Measurements from ENCODE around the gene ACRV1. TPM values are rescaled to one million over a fixed set of nuclear protein-coding genes. Genes with fewer than 3 reads are reported as not detected.

Gene ACRV1
- total RNA-seq, 1 donor from 2014 or later, result 0.20 TPM

DNA sequence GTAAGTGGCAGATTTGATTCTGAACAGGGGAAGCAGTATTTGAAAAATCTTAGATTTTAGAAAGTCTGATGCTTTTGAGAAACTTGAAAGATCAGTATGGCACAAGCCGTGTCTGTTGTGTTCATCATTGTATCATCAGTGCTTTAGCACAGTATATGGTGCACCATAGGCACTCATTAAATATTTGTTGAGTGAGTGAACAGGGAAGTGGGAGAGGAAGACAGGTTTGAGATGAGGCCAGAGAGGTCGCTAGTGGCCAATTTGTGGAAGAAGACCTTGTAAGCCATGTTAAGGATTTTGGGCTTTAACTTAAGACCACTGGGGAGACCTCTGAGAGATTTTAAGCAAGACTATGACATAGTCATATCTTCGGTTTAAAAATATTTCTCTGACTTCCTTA, 42.8 kb downstream of the ACRV1 start:
- Mint-ChIP-seq H3K4me3 (ENCODE audit: unreplicated experiment) (no peak overlapping the region), H3K27me3 (ENCODE audit: low read depth) (no peaks in the 10 kb centered on the region), H3K4me1 (ENCODE audit: low read depth) (no peaks in the 10 kb centered on the region), H3K36me3 (ENCODE audit: low read depth) (peaks cover 21% of the 10 kb centered on the region), H3K27ac (ENCODE audit: unreplicated experiment) (no peak overlapping the region), H3K9me3 (ENCODE audit: low read depth) (no peaks in the 10 kb centered on the region)
- TF ChIP-seq, protein P1, sequence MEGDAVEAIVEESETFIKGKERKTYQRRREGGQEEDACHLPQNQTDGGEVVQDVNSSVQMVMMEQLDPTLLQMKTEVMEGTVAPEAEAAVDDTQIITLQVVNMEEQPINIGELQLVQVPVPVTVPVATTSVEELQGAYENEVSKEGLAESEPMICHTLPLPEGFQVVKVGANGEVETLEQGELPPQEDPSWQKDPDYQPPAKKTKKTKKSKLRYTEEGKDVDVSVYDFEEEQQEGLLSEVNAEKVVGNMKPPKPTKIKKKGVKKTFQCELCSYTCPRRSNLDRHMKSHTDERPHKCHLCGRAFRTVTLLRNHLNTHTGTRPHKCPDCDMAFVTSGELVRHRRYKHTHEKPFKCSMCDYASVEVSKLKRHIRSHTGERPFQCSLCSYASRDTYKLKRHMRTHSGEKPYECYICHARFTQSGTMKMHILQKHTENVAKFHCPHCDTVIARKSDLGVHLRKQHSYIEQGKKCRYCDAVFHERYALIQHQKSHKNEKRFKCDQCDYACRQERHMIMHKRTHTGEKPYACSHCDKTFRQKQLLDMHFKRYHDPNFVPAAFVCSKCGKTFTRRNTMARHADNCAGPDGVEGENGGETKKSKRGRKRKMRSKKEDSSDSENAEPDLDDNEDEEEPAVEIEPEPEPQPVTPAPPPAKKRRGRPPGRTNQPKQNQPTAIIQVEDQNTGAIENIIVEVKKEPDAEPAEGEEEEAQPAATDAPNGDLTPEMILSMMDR (IDR thresholded peaks at IDR 0.05), result no peak
- no peak for DNase-seq (ENCODE audit: low spot score)

DNA sequence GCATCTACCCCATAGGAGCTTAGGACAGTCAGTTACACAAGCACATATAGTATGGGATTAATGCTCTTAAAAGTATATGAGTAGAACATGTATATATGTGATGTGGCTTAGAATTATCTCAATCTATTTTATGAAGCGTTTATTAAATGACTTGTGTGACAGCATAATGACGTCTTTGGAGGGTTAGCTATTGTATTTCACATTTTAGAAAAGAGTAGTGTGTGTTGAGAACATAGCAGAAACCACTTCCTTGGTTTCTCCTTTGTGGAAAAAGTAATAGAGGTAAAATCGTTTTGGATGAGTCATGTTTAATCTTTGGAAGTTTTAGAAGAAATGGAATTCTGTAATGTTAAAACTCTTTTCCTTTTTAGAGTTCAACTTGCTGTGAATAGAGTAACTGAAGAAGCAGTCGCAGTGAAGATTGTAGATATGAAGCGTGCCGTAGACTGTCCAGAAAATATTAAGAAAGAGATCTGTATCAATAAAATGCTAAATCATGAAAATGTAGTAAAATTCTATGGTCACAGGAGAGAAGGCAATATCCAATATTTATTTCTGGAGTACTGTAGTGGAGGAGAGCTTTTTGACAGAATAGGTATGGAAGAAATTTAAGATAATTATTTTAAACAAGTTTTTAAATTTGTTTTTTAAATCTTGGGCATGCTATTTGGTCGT, 53.3 kb downstream of the ACRV1 start:
- peak overlapping the region; percentile 88 for H3K27ac Mint-ChIP-seq (ENCODE audit: unreplicated experiment)
- no peak for DNase-seq (ENCODE audit: low spot score)
- no peaks in the 10 kb centered on the region for H3K9me3 Mint-ChIP-seq (ENCODE audit: low read depth)
- peaks cover 35% of the 10 kb centered on the region for H3K4me1 Mint-ChIP-seq (ENCODE audit: low read depth)
- peak overlapping the region; percentile 84 for H3K4me3 Mint-ChIP-seq (ENCODE audit: unreplicated experiment)
- H3K36me3 Mint-ChIP-seq (ENCODE audit: low read depth), result peaks cover 5% of the 10 kb centered on the region
- TF ChIP-seq, protein P1 (IDR thresholded peaks at IDR 0.05), result no peak
- no peaks in the 10 kb centered on the region for H3K27me3 Mint-ChIP-seq (ENCODE audit: low read depth)

DNA sequence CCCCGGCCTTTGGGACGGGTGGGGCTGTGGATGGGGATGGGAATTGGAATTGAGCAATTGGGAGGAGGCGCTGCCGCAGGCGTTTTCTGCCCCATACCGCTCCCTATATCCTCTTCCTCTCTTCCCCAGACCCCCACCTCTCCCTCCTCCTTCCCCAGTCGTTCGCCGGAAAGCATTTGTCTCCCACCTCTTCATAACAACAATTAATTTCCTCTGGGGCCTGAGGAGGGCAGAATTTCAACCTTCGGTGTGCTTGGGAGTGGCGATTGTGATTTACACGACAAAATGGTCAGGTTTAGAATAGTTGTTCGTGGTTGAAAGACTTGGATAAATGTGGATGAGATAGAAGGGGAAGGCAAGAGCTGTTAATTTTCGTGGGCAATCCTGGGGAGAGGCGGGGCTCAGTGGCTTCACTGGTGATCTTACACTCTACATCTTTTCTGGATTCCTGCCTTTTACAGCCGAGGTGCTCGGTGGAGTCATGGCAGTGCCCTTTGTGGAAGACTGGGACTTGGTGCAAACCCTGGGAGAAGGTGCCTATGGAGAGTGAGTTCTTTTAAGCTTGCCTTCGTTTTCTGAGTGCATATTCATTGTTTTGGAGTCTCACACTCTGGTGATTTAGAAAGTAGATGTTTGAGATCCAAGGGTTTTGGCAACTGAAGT, 54.2 kb downstream of the ACRV1 start:
- H3K27me3 Mint-ChIP-seq (ENCODE audit: low read depth), result no peaks in the 10 kb centered on the region
- H3K9me3 Mint-ChIP-seq (ENCODE audit: low read depth), result no peaks in the 10 kb centered on the region
- peaks cover 45% of the 10 kb centered on the region for H3K4me1 Mint-ChIP-seq (ENCODE audit: low read depth)
- peaks cover 4% of the 10 kb centered on the region for H3K36me3 Mint-ChIP-seq (ENCODE audit: low read depth)
- no peak for DNase-seq (ENCODE audit: low spot score)
- peak overlapping the region; percentile 88 for H3K27ac Mint-ChIP-seq (ENCODE audit: unreplicated experiment)
- TF ChIP-seq, protein P1 (IDR thresholded peaks at IDR 0.05), result peak; percentile 75
- H3K4me3 Mint-ChIP-seq (ENCODE audit: unreplicated experiment), result peak overlapping the region; percentile 84

DNA sequence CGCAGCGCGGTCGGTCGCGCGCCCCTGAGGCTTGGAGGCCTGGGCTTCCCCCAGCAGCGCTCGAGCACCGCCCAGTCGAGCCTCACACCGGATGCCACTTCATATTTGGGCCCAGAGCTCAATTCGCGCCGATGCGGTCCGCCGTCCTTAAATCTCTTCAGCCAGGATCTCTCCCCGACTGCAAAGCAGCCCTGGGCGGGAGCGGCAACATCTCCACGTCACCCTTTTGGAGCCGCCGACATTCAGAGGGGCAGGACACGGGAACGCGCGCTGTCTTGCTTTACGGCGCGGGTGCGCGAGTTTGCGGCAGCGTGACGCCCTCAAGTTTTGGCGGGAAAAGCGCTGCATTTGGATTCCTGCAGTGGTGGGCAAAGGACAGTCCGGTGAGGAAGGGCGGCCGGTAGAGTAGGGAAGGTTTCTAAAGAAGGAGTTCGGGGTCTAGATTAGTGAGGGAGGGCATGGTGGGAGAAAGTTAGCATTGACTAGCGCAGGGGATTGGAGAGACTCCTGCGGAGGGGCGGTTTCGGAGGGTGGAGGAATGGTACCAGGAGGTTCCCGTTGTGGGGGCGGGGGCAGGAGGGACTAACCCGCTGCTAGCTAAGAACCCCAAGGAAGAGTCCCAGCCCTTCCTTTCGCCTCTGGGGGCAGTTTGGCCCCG, 54.9 kb downstream of the ACRV1 start:
- H3K27me3 Mint-ChIP-seq (ENCODE audit: low read depth), result no peaks in the 10 kb centered on the region
- H3K4me3 Mint-ChIP-seq (ENCODE audit: unreplicated experiment), result peak overlapping the region; percentile 84
- no peaks in the 10 kb centered on the region for H3K9me3 Mint-ChIP-seq (ENCODE audit: low read depth)
- H3K4me1 Mint-ChIP-seq (ENCODE audit: low read depth), result peaks cover 49% of the 10 kb centered on the region
- TF ChIP-seq, protein P1 (IDR thresholded peaks at IDR 0.05), result no peak
- DNase-seq (ENCODE audit: low spot score), result peak; percentile 93
- peak overlapping the region; percentile 88 for H3K27ac Mint-ChIP-seq (ENCODE audit: unreplicated experiment)
- peaks cover 3% of the 10 kb centered on the region for H3K36me3 Mint-ChIP-seq (ENCODE audit: low read depth)

DNA sequence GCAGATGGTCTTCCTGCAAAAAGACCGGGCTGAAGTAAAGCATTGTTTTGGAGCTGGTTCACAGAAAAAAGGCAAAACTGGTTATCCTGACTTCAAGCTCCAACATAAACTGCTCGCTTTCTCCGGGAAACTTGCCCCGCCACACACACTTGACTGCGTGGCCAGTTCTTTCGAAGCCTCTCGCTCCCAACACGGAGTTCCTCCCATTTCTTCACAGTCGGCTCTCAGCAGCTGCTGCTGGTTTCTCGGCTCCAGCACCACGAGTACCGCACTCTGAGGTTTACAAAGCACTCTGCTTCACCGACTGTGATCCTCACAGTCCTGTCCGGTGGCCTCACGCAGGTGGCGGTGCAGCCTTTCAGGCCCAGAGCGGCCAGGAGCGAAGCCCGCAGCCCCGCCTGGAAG, 55.4 kb downstream of the ACRV1 start:
- peak; percentile 89 for DNase-seq (ENCODE audit: low spot score)
- H3K4me1 Mint-ChIP-seq (ENCODE audit: low read depth), result peaks cover 49% of the 10 kb centered on the region
- no peaks in the 10 kb centered on the region for H3K9me3 Mint-ChIP-seq (ENCODE audit: low read depth)
- TF ChIP-seq, protein P1 (IDR thresholded peaks at IDR 0.05), result no peak
- peak overlapping the region; percentile 84 for H3K4me3 Mint-ChIP-seq (ENCODE audit: unreplicated experiment)
- H3K27me3 Mint-ChIP-seq (ENCODE audit: low read depth), result no peaks in the 10 kb centered on the region
- H3K27ac Mint-ChIP-seq (ENCODE audit: unreplicated experiment), result peak overlapping the region; percentile 88
- peaks cover 6% of the 10 kb centered on the region for H3K36me3 Mint-ChIP-seq (ENCODE audit: low read depth)

Measured in chondrocyte (in vitro differentiated cells).